ENCODE data around the gene HPGDS. TPM values are rescaled to one million over a fixed set of nuclear protein-coding genes. Genes with fewer than 3 reads are reported as not detected.

The HPGDS gene
- total RNA-seq: not detected in 2 replicates

DNA sequence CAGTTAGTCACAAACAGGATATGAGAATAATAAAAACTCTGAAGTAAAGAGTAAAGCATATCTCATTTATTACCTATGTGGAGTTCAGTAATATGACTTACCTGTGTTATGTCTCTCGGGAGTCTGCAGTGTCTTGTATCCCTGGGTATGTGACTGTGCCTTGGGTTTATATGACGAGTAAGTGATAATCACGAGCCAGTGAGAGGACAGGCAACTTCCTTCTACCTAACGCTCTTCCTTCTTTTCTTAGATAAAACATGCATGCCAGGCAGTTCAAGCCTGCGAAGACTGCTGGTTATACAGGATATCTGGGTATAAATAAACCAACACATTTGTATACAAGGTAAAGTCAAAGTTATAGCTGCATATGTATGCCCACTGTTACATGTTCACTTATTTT lies at the start of gene HPGDS:
Gene HPGDS (minus strand): TSS at position 143 of the 400 bp plus-strand sequence. CDS start 8,207 bp downstream, outside the sequence.

Other genes with a start within 250 kb of the HPGDS start
- gene SMARCAD1, start 135.0 kb downstream of the HPGDS start, total RNA-seq: 40.0 and 43.8 TPM in 2 replicates
- 174 and 203 TPM in 2 replicates for gene PDLIM5, start 109.1 kb upstream of the HPGDS start, total RNA-seq

All from placental epithelial cell (primary cell).